ENCODE data around the gene SLC66A2.

Gene SLC66A2

DNA sequence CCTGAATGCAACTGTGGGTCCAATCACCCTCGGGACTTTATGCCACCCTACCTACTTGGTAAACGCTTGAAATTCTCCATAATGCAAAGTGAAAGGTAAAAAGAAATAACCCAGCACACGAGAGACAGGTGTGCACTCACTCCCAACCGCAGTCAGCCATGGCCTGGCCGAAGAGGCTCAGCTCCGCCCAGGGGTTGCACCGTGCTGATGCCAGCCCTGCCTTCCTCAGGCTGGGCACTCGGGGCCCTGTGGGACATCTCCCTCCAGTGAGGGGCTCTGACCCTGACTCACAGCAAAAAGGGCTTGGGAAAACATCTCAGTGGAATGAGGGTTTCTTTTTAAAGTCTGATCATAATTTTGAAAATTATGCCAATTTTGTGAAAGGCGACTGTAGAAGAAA lies 13.3 kb downstream of the SLC66A2 start:
- ATAC-seq, result no peak
- TF ChIP-seq ZFP3 (CRISPR knock-in tag; IDR thresholded peaks at IDR 0.05) (no peak), ZNF70 (CRISPR knock-in tag; IDR thresholded peaks at IDR 0.05) (no peak), PATZ1 (CRISPR knock-in tag; IDR thresholded peaks at IDR 0.05; ENCODE audit: borderline replicate concordance) (no peak), ZNF8 (CRISPR knock-in tag; IDR thresholded peaks at IDR 0.05) (no peak), TOX (CRISPR knock-in tag; IDR thresholded peaks at IDR 0.05; ENCODE audit: borderline replicate concordance) (no peak), ZFP30 (CRISPR knock-in tag; IDR thresholded peaks at IDR 0.05) (no peak), CSDC2 (CRISPR knock-in tag; IDR thresholded peaks at IDR 0.05) (no peak), ARNTL (CRISPR knock-in tag; IDR thresholded peaks at IDR 0.05; ENCODE audit: borderline replicate concordance, low read depth) (no peak), PPARA (CRISPR knock-in tag; IDR thresholded peaks at IDR 0.05; ENCODE audit: borderline replicate concordance) (no peak), ZNF565 (CRISPR knock-in tag; conservative IDR thresholded peaks at IDR 0.05; ENCODE audit: low read depth) (no peak), SNAI2 (CRISPR knock-in tag; IDR thresholded peaks at IDR 0.05) (no peak), ISL1 (CRISPR knock-in tag; IDR thresholded peaks at IDR 0.05) (no peak), ESRRG (CRISPR knock-in tag; IDR thresholded peaks at IDR 0.05) (no peak), ZC3H10 (CRISPR knock-in tag; IDR thresholded peaks at IDR 0.05) (no peak)
- TF ChIP-seq, protein P1, sequence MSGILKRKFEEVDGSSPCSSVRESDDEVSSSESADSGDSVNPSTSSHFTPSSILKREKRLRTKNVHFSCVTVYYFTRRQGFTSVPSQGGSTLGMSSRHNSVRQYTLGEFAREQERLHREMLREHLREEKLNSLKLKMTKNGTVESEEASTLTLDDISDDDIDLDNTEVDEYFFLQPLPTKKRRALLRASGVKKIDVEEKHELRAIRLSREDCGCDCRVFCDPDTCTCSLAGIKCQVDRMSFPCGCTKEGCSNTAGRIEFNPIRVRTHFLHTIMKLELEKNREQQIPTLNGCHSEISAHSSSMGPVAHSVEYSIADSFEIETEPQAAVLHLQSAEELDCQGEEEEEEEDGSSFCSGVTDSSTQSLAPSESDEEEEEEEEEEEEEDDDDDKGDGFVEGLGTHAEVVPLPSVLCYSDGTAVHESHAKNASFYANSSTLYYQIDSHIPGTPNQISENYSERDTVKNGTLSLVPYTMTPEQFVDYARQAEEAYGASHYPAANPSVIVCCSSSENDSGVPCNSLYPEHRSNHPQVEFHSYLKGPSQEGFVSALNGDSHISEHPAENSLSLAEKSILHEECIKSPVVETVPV (CRISPR knock-in tag; IDR thresholded peaks at IDR 0.05), result no peak

DNA sequence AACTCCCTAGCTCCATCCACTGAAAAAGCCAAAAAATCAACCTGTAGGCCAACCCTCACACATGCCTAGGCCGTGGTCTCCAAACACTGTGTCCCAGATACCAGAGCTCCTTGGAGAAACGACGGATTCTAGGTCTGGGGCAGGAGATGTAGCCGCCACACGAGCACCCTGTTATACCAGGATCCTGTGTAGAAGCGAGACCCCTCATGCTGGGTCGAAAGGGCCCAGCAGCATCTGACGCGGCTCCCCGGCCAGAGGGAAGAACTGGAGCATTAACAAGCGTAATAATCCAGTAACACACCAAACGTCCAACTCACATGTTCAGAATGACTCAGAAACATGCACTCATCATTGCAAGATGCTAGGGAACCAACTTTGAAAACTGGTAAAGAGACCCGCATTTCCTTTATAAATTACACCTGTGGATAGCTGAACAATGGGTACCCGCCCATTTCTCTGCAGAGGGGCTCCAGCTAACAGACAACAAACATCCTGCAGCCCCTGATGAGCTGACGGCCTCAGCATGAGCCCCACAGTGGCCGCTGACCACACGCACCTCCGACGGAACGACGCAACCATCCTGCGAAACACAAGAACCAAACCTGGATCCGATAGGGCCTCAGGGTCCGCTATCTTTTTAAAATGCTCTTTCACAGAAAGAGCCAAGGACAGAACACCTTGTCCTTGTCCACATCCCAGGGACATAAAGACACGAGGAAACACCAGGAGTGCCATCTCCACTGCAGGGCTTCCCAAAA lies 14.2 kb downstream of the SLC66A2 start:
- TF ChIP-seq CREB5 (CRISPR knock-in tag; IDR thresholded peaks at IDR 0.05; ENCODE audit: low read depth) (no peak), OSR1 (CRISPR knock-in tag; IDR thresholded peaks at IDR 0.05) (no peak), SNAI2 (CRISPR knock-in tag; IDR thresholded peaks at IDR 0.05) (no peak), PATZ1 (CRISPR knock-in tag; IDR thresholded peaks at IDR 0.05; ENCODE audit: borderline replicate concordance) (no peak)

GRCh38 chr18:79936641-79937040 lies 14.8 kb downstream of the SLC66A2 start:
- no peak for ATAC-seq
- TF ChIP-seq ISL1 (CRISPR knock-in tag; IDR thresholded peaks at IDR 0.05) (no peak), ZNF565 (CRISPR knock-in tag; conservative IDR thresholded peaks at IDR 0.05; ENCODE audit: low read depth) (no peak), ZFP30 (CRISPR knock-in tag; IDR thresholded peaks at IDR 0.05) (no peak), TCF4 (CRISPR knock-in tag; IDR thresholded peaks at IDR 0.05; ENCODE audit: borderline replicate concordance) (no peak), CSDC2 (CRISPR knock-in tag; IDR thresholded peaks at IDR 0.05) (no peak), GLIS3 (CRISPR knock-in tag; IDR thresholded peaks at IDR 0.05) (no peak), BACH2 (CRISPR knock-in tag; IDR thresholded peaks at IDR 0.05; ENCODE audit: borderline replicate concordance) (no peak), ARNTL (CRISPR knock-in tag; IDR thresholded peaks at IDR 0.05; ENCODE audit: borderline replicate concordance, low read depth) (no peak), POU6F1 (CRISPR knock-in tag; IDR thresholded peaks at IDR 0.05; ENCODE audit: borderline replicate concordance, low read depth) (no peak), TOX (CRISPR knock-in tag; IDR thresholded peaks at IDR 0.05; ENCODE audit: borderline replicate concordance) (no peak)

More for the DNA sequence above, 14.2 kb downstream of the SLC66A2 start:
- no peak for ATAC-seq

Data from SK-N-SH treated with all-trans-retinoic acid at 6 μM for 48 hours (cell line).